Mucosa of rectum (tissue), 2 donors: ENCODE results near the gene FCHO2.

ENCODE experiments used
- H3K27ac ChIP-seq, 2 donors: one replicate each; pipeline ENCODE4 v1.7.0; 2013; ENCODE audit warnings: inconsistent platforms in 2 of 2, low read depth in 2 of 2, low read length in 2 of 2
- H3K27me3 ChIP-seq, 2 donors: one replicate each; pipeline ENCODE4 v1.7.0; 2013; ENCODE audit warnings: low read length in 2 of 2; ENCODE audit not compliant: control insufficient read depth in 2 of 2, insufficient read depth in 2 of 2
- H3K36me3 ChIP-seq, 2 donors: one replicate each; pipeline ENCODE4 v1.7.0; 2013; ENCODE audit warnings: low read length in 2 of 2; ENCODE audit not compliant: control insufficient read depth in 2 of 2, insufficient read depth in 2 of 2
- H3K4me1 ChIP-seq, 2 donors: one replicate each; pipeline ENCODE4 v1.7.0; 2013; ENCODE audit warnings: low read length in 2 of 2, mild to moderate bottlenecking in 1 of 2; ENCODE audit not compliant: control insufficient read depth in 2 of 2, insufficient read depth in 2 of 2
- H3K4me3 ChIP-seq, 2 donors: one replicate each; pipeline ENCODE4 v1.7.0; 2013; ENCODE audit warnings: low read length in 2 of 2
- H3K9ac ChIP-seq, 2 donors: one replicate each; pipeline ENCODE4 v1.7.0; 2013; ENCODE audit warnings: low read length in 2 of 2, low read depth in 1 of 2, mild to moderate bottlenecking in 1 of 2
- H3K9me3 ChIP-seq, 2 donors: one replicate each; pipeline ENCODE4 v1.7.0; 2013; ENCODE audit warnings: low read length in 2 of 2; ENCODE audit not compliant: control insufficient read depth in 2 of 2
- donor health status: healthy.
- donor health status: Normal muscosa, but diverticular disease.

FCHO2 gene

DNA sequence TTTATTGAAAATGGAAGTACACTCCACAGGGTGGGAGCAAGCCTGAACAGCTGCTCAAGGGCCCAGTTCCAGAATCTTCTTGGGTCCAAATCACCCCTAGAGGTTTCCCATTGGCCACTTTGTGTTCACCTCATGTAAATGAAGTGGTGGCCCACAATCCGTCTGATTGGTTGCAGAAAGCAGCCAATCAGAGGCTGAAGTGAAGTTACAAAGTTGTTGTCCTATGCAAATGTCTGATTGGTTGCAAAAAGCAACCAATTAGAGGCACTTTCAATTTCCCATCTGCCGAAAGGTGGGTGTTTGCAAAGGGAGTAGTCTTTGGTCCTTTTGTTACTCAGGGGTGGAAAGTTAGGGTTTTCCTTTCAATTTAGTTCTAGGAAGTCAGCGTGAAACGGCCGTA is 173.3 kb downstream of the FCHO2 start:
- no peaks in the 10 kb centered on the region for H3K9me3 ChIP-seq
- no peak overlapping the region for H3K4me3 ChIP-seq
- H3K36me3 ChIP-seq = peaks cover 30 to 34% of the 10 kb centered on the region in 2 donors
- H3K9ac ChIP-seq = peak overlapping the region in 1 of 2 donors; percentile 33
- peaks cover 27 to 70% of the 10 kb centered on the region in 2 donors for H3K4me1 ChIP-seq
- H3K27me3 ChIP-seq = no peaks in the 10 kb centered on the region
- H3K27ac ChIP-seq = peak overlapping the region; percentile 58 to 70

- Histone ChIP-seq H3K27ac (no peak overlapping the region), H3K36me3 (peaks cover 22 to 23% of the 10 kb centered on the region in 2 donors), H3K4me1 (peaks cover 14 to 60% of the 10 kb centered on the region in 2 donors), H3K27me3 (no peaks in the 10 kb centered on the region), H3K9me3 (no peaks in the 10 kb centered on the region), H3K4me3 (no peak overlapping the region), H3K9ac (no peak overlapping the region)
Observed at GRCh38 chr5:73130811-73131210, 175.0 kb downstream of the FCHO2 start.

DNA sequence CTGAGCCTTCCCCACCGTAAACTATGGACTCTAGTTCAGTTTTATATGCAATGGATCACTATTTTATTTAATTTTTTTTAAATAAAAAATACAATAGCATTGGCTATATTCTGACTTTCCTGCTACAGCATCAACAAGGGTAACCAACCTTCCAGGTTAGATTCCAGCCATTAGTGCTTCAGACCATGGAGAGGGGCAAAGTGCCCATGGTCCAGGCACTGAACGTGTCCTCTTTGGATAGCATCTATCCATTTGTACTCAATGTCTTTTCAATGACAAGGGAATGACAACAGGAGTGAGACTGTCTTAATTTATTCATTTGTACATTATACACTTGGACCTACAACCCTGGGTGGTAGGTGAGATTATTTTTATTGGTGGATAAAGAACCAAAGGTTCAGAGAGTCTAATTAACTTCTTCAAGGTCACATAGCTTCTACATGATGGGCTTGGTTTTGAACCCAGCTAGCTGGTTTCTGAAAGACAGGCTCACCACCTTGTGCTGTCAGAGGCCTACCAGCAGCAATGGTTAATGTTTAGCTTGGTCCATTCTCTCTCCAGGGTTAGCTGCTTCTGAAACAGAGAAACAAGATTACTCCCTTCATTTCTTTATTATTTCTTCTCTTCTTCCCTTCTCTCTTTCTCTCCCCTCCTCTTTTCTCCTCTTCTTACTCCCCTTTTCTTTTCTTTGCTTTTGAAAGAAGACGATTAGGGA is 176.0 kb downstream of the FCHO2 start:
- Histone ChIP-seq H3K9me3 (no peaks in the 10 kb centered on the region), H3K36me3 (peaks cover 17 to 18% of the 10 kb centered on the region in 2 donors), H3K27me3 (no peaks in the 10 kb centered on the region), H3K4me1 (peaks cover 10 to 49% of the 10 kb centered on the region in 2 donors), H3K4me3 (no peak overlapping the region), H3K27ac (peak overlapping the region; percentile 38 to 63), H3K9ac (no peak overlapping the region)

GRCh38 chr5:73132759-73133158 is 176.9 kb downstream of the FCHO2 start:
- no peak overlapping the region for H3K4me3 ChIP-seq
- H3K9ac ChIP-seq = no peak overlapping the region
- H3K36me3 ChIP-seq = peaks cover 17 to 18% of the 10 kb centered on the region in 2 donors
- peak overlapping the region; percentile 38 to 63 for H3K27ac ChIP-seq
- peaks cover 10 to 47% of the 10 kb centered on the region in 2 donors for H3K4me1 ChIP-seq
- no peaks in the 10 kb centered on the region for H3K9me3 ChIP-seq
- no peaks in the 10 kb centered on the region for H3K27me3 ChIP-seq

DNA sequence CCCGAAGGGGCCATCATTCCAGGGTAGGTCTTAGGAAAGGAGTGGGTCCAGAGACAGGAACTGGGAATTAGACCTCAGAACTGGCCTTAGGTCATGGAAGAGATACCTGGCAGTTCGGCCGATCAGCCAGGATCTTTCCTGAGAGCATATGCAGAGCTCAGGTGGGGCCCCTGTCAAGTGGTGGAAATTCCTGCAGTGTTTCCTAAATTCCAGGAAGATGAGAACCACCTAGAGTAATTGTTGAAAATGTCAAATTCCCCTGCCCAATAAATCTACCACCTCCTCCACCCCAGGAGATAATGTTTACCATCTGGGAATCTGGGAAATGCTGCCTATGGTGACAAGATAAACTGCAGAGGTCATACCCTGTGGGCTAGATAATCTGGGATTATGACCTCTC is 179.2 kb downstream of the FCHO2 start:
- H3K36me3 ChIP-seq = peaks cover 6 to 9% of the 10 kb centered on the region in 2 donors
- H3K4me1 ChIP-seq = peaks cover 10 to 35% of the 10 kb centered on the region in 2 donors
- no peak overlapping the region for H3K9ac ChIP-seq
- peaks cover 0 to 3% of the 10 kb centered on the region in 2 donors for H3K27me3 ChIP-seq
- H3K27ac ChIP-seq = no peak overlapping the region
- no peaks in the 10 kb centered on the region for H3K9me3 ChIP-seq
- no peak overlapping the region for H3K4me3 ChIP-seq

DNA sequence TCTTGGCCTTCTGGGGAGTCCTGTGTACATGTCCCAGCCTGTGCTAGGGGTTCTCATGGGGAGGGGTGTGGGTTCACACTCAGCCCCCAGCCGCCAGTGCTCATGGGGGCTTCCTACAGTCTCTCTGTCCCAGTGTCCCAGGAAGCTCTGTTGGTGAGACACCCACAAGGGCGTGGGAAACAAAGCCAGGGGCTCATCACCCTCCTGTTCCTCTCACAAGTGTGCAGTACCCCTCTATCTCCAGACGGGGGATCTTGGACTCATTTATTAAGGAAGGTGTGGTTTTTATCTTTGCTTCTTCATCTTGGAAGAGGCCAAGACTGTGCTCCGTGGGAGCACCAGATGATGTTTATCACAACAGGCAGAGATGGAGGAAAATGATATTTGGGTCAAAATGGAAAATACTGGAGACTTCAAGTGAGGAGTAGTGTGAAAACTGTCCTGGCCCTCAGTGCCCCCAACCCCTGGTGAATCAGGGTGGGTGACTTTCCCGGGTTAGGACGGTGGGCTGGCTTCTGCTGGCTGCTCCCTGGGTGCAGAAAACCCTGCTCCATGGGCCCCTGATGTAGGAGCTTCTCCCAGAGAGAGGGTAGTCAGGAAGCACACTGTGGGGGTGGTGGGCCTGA is 179.7 kb downstream of the FCHO2 start:
- H3K9me3 ChIP-seq = no peaks in the 10 kb centered on the region
- no peak overlapping the region for H3K27ac ChIP-seq
- H3K4me1 ChIP-seq = peaks cover 10 to 31% of the 10 kb centered on the region in 2 donors
- H3K4me3 ChIP-seq = no peak overlapping the region
- H3K9ac ChIP-seq = no peak overlapping the region
- peaks cover 0 to 3% of the 10 kb centered on the region in 2 donors for H3K27me3 ChIP-seq
- peaks cover 6 to 7% of the 10 kb centered on the region in 2 donors for H3K36me3 ChIP-seq

DNA sequence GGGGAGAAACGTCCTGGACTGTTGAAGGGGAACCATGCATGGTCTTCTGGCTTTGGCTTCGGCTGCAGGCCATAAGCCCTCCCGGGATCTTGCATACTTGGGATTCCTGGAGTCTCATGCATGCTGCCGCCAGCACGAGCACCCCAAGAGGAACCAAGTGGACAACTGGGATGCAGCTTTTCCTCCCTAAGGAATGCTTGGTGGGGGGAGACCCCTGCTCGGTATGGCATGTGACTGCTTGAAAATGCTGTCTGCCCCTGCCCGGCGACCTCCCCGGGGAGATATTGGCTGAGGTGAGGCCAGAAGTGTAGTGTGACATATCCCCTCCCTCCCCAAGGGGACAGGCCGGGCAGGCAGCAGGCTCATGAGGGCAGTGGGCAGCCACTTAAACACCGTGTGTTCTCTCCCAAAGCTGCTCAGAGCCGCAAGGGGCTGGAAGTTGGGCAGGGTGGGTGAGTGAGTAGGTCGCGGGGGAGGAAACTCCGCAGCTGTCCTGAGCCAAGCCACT is 180.3 kb downstream of the FCHO2 start:
- Histone ChIP-seq H3K4me1 (peaks cover 10 to 28% of the 10 kb centered on the region in 2 donors), H3K27ac (no peak overlapping the region), H3K36me3 (peaks cover 4 to 6% of the 10 kb centered on the region in 2 donors), H3K27me3 (peaks cover 0 to 3% of the 10 kb centered on the region in 2 donors), H3K4me3 (no peak overlapping the region), H3K9ac (peak overlapping the region in 1 of 2 donors; percentile 2), H3K9me3 (no peaks in the 10 kb centered on the region)

GRCh38 chr5:73137563-73138530 is 182.0 kb downstream of the FCHO2 start:
- no peaks in the 10 kb centered on the region for H3K36me3 ChIP-seq
- H3K9me3 ChIP-seq = no peaks in the 10 kb centered on the region
- H3K4me1 ChIP-seq = peaks cover 7 to 13% of the 10 kb centered on the region in 2 donors
- H3K4me3 ChIP-seq = no peak overlapping the region
- H3K27me3 ChIP-seq = peaks cover 0 to 3% of the 10 kb centered on the region in 2 donors
- H3K9ac ChIP-seq = no peak overlapping the region
- no peak overlapping the region for H3K27ac ChIP-seq

GRCh38 chr5:73139485-73139884 is 183.6 kb downstream of the FCHO2 start:
- Histone ChIP-seq H3K27me3 (peaks cover 0 to 5% of the 10 kb centered on the region in 2 donors), H3K9ac (no peak overlapping the region)

More at GRCh38 chr5:73139485-73139884, 183.6 kb downstream of the FCHO2 start:
- Histone ChIP-seq H3K4me1 (peaks cover 0 to 7% of the 10 kb centered on the region in 2 donors), H3K4me3 (no peak overlapping the region), H3K9me3 (no peaks in the 10 kb centered on the region), H3K27ac (no peak overlapping the region), H3K36me3 (no peaks in the 10 kb centered on the region)
